HG03280 (cell line): ENCODE data around the gene RNF8.
"Not testable (repeated sequence)": the region's sequence is repeated elsewhere in the genome, so short reads cannot be mapped to it uniquely, and the experiment has no call there.

Experiments
- ATAC-seq: cut with Tn5 transposase; IDR thresholded peaks from one replicate; pipeline ENCODE4 v1.9.1; 2021; ENCODE audit warnings: mild to moderate bottlenecking, moderate library complexity; ENCODE audit not compliant: unreplicated experiment

The RNF8 gene

DNA sequence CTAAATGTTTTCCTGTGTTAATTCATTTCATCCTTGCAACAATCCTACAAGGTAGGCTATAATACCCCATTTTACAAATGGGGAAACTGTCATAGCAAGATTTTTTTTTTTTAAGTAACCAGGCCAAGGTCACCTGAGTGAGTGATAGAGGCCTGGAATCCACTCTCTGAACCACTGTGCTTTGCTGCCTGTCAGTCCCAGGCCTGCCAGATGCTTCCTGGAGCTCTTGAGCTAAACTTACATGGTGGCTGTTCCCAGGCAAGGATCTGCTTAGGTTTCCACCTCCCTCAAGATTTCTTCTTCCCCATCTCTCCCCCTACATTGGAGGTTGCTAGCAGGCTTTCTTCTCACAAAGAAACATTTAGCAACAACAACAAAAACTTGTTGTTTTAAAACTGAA, 32.7 kb upstream of the RNF8 start:
- ATAC-seq = no peak

DNA sequence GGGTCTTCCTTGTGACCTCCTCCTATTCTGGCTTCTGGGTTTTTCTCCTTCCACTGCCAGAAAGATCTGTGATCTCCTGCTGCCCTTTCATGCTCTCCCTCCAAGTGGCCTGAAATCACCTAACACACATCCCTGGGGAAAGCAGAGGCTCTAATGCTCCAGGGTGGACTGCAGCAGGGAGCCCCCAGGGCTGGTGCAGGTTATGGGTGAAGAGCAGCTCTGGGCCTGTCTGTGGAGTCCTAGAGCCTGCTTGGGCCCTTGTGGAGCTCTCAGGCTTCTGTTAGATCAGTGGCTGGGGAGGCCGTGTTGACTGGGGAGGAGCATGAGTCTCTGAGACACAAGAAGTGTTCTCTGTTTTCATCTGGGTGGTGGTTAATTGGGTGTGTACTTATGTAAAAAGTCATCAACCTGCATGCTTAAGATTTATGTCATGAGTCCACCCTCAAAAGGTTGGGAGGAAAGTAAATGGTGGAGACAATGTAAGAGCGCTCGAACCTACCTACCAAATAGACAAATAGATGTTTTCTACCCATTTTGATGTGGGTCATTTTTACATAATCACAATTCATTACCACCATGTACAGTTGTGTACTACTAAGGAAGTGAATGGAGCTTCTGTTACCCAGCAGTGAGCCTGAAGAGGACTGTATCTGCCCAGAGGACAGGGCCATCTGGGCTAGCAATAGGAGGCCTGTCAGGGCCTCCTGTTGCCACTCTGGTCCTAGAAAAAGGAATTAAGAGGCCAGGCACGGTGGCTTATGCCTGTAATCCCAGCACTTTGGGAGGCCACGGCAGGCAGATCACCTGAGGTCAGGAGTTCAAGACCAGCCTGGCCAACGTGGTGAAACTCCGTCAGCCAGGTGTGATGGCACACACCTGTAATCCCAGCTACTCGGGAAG, 32.0 kb upstream of the RNF8 start:
- ATAC-seq = no peak

- ATAC-seq = no peak
Observed at GRCh38 chr6:37323580-37323979, 30.2 kb upstream of the RNF8 start.

- ATAC-seq = no peak
Observed at GRCh38 chr6:37324131-37325033, 29.4 kb upstream of the RNF8 start.

- ATAC-seq = not testable (repeated sequence)
Observed at GRCh38 chr6:37330345-37330744, 23.4 kb upstream of the RNF8 start.

DNA sequence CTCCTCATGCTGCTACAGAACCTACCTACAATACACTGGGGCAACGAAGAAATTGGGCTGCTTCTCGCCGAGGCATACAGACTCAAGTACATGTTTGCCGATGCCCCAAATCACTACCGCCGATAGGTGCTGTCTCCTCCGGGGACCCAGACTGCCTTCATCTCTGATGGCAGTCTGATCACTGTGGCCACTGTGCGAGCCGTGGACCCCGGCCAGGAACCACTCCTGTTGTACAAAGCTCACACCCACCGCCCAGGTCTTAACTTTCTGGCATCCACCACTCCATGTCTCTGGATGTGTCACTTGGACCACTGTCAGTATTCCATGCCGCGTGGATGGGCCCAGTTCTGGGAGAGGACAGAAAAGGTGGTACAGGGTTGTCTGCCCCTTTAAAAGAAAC, 22.7 kb upstream of the RNF8 start:
- no peak for ATAC-seq

GRCh38 chr6:37332894-37333293, 20.9 kb upstream of the RNF8 start:
- ATAC-seq = no peak

DNA sequence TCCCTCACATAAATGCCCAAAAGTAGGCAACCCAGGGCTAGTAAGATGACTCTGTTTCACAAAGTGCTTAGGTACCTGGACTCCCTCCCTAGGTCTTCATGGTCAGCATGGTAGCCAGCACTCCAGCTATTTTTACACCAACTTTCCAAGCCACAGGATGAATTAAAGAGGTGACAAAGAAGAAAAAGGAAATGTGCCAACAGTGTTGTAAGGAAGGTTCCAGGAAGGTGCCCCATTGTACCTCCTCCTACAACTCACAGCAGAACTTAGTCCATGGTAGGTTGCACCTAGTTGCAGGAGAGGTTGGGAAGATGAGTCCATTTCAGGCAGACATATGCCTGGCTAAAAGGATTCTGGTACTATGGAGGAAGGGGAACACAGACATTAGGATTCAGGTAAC, 19.7 kb upstream of the RNF8 start:
- no peak for ATAC-seq

DNA sequence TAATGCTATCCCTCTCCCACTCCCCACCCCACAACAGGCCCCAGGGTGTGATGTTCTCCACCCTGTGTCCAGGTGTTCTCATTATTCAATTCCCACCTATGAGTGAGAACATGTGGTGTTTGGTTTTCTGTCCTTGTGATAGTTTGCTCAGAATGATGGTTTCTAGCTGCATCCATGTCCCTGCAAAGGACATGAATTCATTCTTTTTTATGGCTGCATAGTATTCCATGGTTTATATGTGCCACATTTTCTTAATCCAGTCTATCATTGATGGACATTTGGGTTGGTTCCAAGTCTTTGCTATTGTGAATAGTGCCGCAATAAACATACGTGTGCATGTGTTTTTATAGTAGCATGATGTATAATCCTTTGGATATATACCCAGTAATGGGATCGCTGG, 15.5 kb upstream of the RNF8 start:
- not testable (repeated sequence) for ATAC-seq

DNA sequence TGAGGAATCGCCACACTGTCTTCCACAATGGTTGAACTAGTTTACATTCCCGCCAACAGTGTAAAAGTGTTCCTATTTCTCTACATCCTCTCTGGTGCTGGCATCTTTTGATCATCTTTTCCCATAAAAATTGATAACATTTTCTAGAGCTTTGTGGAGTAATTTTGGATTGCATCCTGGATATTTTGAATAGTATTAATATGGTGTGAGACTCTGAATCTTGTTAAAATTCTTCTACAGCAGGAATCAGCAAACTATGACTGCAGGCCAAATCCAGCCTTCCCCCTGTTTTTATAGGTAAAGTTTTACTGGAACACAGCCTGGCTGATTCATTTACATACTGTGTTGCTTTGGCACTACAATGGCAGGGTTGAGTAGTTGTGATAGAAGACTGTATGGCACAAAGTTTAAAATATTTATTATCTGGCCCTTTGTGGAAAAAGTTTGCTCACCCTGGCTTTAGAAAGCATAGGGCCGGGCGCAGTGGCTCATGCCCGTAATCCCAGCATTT, 15.0 kb upstream of the RNF8 start:
- ATAC-seq = no peak

GRCh38 chr6:37339741-37340638, 13.8 kb upstream of the RNF8 start:
- ATAC-seq = no peak

- ATAC-seq = no peak
Observed at GRCh38 chr6:37340639-37340943, 13.2 kb upstream of the RNF8 start.

- ATAC-seq = no peak
Observed at GRCh38 chr6:37343248-37343647, 10.5 kb upstream of the RNF8 start.

DNA sequence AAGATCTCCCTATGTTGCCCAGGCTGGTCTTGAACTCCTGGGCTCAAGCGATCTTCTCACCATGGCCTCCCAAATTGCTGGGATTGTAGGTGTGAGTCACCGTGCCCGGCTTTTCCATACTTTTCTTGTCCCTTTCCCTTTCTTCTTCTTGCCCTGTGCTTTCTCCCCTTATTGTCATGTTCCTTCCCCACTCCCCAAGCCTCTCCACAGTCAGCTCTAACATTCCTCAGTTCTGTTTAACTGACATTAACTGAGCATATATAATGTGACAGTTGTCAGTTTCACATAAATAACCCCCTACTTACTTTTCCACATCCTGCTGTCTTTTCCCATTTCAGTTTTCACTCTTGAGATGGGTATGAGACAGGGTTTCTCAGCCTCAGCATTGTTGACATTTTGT, 9.5 kb upstream of the RNF8 start:
- ATAC-seq = no peak

- not testable (repeated sequence) for ATAC-seq
Observed at GRCh38 chr6:37345804-37346203, 8.0 kb upstream of the RNF8 start.

- no peak for ATAC-seq
Observed at GRCh38 chr6:37347177-37347576, 6.6 kb upstream of the RNF8 start.

- no peak for ATAC-seq
Observed at GRCh38 chr6:37347670-37348111, 6.1 kb upstream of the RNF8 start.

- ATAC-seq = no peak
Observed at GRCh38 chr6:37351027-37351426, 2.8 kb upstream of the RNF8 start.

- ATAC-seq = no peak
Observed at GRCh38 chr6:37352384-37352783, 1.4 kb upstream of the RNF8 start.

- ATAC-seq = no peak
Observed at GRCh38 chr6:37354526-37355384, 972 bp downstream of the RNF8 start.
